Tibial nerve (tissue), 4 donors: ENCODE measurements around the gene INTS7. TPM values are rescaled to one million over a fixed set of nuclear protein-coding genes. Genes with fewer than 3 reads are reported as not detected.

Experiments
- DNase-seq, 2 donors: peaks; one replicate each; pipeline ENCODE4 v3.0.0-alpha.2; 2019; ENCODE audit warnings: low spot score in 2 of 2
- H3K27ac ChIP-seq, 4 donors: fragments of 200-600 bp; sonication (generic) in 3 of 4; one replicate each; pipeline ENCODE4 v1.5.1; 2017 to 2019; ENCODE audit warnings: mild to moderate bottlenecking in 1 of 4
- H3K27me3 ChIP-seq, 2 donors: fragments of 200-600 bp; sonication (generic) in 1 of 2; one replicate each; pipeline versions ENCODE4 v1.5.1 to v1.6.0; 2017 to 2019
- H3K36me3 ChIP-seq, 3 donors: fragments of 200-600 bp; sonication (generic); one replicate each; pipeline ENCODE4 v1.5.1; 2018 to 2019
- H3K4me1 ChIP-seq, 4 donors: fragments of 200-600 bp; sonication (generic) in 3 of 4; one replicate each; pipeline ENCODE4 v1.5.1; 2017 to 2019
- H3K4me3 ChIP-seq, 4 donors: fragments of 200-600 bp; sonication (generic) in 3 of 4; one replicate each; pipeline ENCODE4 v1.5.1; 2017 to 2019; ENCODE audit warnings: mild to moderate bottlenecking in 1 of 4, moderate library complexity in 1 of 4
- H3K9me3 ChIP-seq, 4 donors: fragments of 200-600 bp; sonication (generic) in 3 of 4; one replicate each; pipeline ENCODE4 v1.5.1; 2017 to 2019
- EP300 ChIP-seq, 2 donors: sonication (generic); formaldehyde crosslinking; IDR thresholded peaks; one replicate each; pipeline ENCODE4 v1.6.1; 2017; ENCODE audit warnings: antibody characterized with exemption in 2 of 2, mild to moderate bottlenecking in 1 of 2
- POLR2A ChIP-seq, 2 donors: fragments of 450-650 bp; IDR thresholded peaks; one replicate each; pipeline ENCODE4 v1.6.1; 2017; ENCODE audit warnings: antibody characterized with exemption in 2 of 2, mild to moderate bottlenecking in 2 of 2, moderate library complexity in 2 of 2
- WGBS, 2 donors: methylation state at CpG; one replicate each; pipeline ENCODE4 v1.1.5; 2018; 5-methylcytosine and 5-hydroxymethylcytosine counted together
- total RNA-seq, 4 donors: library from RNA; depleted of rRNA; stranded (reverse); fragments of >200 nt; gene quantifications; one replicate each; pipeline ENCODE4 v1.1.0, GENCODE V29; 2016
- TF ChIP-seq, protein P1 (sequence below), 5 experiments: fragments of 200-600 bp in 3 of 5; fragments of 450-650 bp in 2 of 5; sonication (generic) in 3 of 5; IDR thresholded peaks; one replicate each; pipeline ENCODE4 v1.5.1; 2016 to 2019; ENCODE audit warnings: antibody characterized with exemption in 5 of 5, mild to moderate bottlenecking in 3 of 5, moderate library complexity in 2 of 5

Gene INTS7
- total RNA-seq, 4 donors from 2014 or later = 7.9 to 18.6 (median 9.6) TPM

DNA sequence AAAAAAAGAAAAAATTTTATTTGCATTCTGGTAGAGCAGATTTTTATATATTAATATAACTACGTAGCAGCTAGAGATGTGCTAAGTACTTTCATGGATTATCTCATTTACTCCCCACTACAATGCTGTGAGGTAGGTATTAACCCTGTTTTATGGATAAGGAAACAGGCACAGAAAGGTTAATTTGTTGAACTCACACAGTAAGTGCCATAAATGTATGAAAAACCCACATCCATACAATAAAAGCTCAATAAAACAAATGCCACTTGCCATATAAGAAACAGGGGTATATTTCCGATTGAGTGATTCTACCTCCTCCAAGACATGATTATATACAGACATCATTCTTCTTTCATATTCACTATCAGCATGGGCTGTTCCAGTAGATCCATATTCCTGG is 83.1 kb downstream of the INTS7 start:
- 94 to 95% methylated on average over 2 of the region's 2 CpGs for WGBS, 2 donors
- Histone ChIP-seq H3K36me3 (peaks cover 0 to 24% (median 6%) of the 10 kb centered on the region in 3 donors), H3K9me3 (no peaks in the 10 kb centered on the region), H3K27ac (no peak overlapping the region), H3K4me1 (no peaks in the 10 kb centered on the region), H3K4me3 (no peak overlapping the region), H3K27me3 (no peaks in the 10 kb centered on the region)
- no peak for DNase-seq
- TF ChIP-seq, protein P1, sequence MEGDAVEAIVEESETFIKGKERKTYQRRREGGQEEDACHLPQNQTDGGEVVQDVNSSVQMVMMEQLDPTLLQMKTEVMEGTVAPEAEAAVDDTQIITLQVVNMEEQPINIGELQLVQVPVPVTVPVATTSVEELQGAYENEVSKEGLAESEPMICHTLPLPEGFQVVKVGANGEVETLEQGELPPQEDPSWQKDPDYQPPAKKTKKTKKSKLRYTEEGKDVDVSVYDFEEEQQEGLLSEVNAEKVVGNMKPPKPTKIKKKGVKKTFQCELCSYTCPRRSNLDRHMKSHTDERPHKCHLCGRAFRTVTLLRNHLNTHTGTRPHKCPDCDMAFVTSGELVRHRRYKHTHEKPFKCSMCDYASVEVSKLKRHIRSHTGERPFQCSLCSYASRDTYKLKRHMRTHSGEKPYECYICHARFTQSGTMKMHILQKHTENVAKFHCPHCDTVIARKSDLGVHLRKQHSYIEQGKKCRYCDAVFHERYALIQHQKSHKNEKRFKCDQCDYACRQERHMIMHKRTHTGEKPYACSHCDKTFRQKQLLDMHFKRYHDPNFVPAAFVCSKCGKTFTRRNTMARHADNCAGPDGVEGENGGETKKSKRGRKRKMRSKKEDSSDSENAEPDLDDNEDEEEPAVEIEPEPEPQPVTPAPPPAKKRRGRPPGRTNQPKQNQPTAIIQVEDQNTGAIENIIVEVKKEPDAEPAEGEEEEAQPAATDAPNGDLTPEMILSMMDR (IDR thresholded peaks at IDR 0.05) = no peak
- no peak for TF ChIP-seq EP300 (IDR thresholded peaks at IDR 0.05)
- TF ChIP-seq POLR2A (IDR thresholded peaks at IDR 0.05) = no peak

DNA sequence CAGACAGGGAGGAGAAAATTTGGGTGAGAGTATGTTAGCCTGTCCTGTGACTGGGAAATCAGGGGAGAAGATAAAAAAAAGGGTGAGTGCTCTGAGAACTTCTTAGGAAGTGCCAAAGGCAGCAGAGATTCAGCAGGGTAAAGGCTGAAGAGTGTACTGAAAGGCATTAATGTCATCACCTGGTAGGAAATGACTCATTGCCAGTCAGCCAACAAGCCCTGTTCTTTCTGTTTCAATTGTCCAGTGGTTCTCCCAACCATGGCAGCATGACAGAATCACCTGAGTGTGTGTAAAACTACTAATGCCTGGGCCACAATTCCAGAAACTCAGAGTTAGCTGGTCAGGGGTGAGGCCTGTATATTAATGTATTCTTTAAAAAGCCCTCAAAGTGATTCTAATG is 83.5 kb downstream of the INTS7 start:
- no peak overlapping the region for H3K27ac ChIP-seq
- H3K4me3 ChIP-seq = no peak overlapping the region
- no peaks in the 10 kb centered on the region for H3K9me3 ChIP-seq
- TF ChIP-seq EP300 (IDR thresholded peaks at IDR 0.05) = no peak
- TF ChIP-seq POLR2A (IDR thresholded peaks at IDR 0.05) = no peak
- TF ChIP-seq, protein P1 (IDR thresholded peaks at IDR 0.05) = no peak
- H3K27me3 ChIP-seq = no peaks in the 10 kb centered on the region
- H3K4me1 ChIP-seq = no peaks in the 10 kb centered on the region
- H3K36me3 ChIP-seq = peaks cover 0 to 24% (median 6%) of the 10 kb centered on the region in 3 donors
- DNase-seq = no peak

DNA sequence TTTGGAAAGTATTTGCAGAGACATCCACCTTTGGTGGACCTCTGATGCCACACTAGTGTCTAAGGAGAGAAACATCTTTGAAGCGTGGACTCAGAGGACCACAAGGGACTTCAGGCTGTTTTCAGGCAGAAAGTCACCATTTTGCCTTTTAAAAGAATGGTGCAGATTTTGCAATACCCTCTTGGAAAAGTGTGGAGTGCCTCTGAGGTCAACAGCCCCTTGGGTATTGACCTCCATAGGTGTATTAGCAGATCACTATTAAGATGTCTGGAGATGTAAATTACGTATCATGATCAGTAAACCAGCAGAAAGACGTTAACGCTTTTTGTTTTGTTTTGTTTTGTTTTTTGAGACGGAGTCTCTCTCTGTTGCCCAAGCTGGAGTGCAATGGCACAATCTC is 87.0 kb downstream of the INTS7 start:
- Histone ChIP-seq H3K36me3 (peaks cover 0 to 47% (median 9%) of the 10 kb centered on the region in 3 donors), H3K4me3 (no peak overlapping the region), H3K4me1 (no peaks in the 10 kb centered on the region), H3K27ac (no peak overlapping the region), H3K9me3 (no peaks in the 10 kb centered on the region), H3K27me3 (no peaks in the 10 kb centered on the region)
- TF ChIP-seq, protein P1 (IDR thresholded peaks at IDR 0.05) = no peak
- no peak for TF ChIP-seq EP300 (IDR thresholded peaks at IDR 0.05)
- no peak for TF ChIP-seq POLR2A (IDR thresholded peaks at IDR 0.05)
- no peak for DNase-seq
- 92 to 95% methylated on average over 5 of the region's 5 CpGs for WGBS, 2 donors

DNA sequence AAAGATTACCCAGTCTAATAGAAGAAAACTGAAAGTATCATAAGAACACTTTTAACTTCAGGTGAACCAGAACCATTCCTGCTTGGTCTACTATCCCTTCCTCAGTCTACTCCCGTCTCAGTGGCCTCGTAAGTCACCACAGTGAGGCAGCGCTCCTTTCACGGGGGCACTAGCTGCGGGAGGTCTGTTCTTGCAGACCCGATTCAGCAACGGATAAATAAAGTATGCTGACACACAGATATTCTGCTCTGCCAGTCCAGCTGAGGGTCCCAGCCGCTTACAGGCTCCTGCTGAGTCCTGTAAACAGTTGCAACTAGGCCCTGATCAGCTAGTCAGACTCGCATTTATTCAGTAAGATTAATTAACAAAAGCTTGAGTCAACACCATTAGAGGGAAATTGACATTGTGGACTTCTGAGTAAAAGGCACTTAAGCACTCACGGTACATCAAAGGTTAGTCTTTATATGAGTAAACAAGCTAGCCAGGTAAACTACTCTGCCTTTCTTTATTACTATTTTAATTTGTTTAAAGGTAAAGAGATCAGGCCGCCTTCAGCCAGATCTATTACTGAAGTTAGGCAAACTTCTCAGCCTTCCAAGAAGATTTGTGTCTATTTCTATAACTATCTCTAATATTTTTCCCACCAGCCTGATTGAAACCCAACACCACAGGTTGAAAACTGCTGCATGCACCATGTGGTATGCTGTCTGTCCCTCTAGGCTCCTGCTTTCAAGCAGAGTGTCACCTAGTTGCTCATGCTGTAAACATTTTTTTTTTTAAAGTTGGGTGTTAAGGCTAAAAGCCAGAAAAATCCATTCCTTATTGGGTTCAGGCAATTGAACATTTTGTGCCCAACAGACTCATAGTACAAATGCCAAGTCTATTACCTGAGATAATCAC is 87.7 kb downstream of the INTS7 start:
- DNase-seq = no peak
- Histone ChIP-seq H3K27me3 (no peaks in the 10 kb centered on the region), H3K4me1 (no peaks in the 10 kb centered on the region), H3K4me3 (no peak overlapping the region), H3K9me3 (no peaks in the 10 kb centered on the region), H3K27ac (no peak overlapping the region), H3K36me3 (peaks cover 0 to 49% (median 9%) of the 10 kb centered on the region in 3 donors)
- 61 to 62% methylated on average over 11 of the region's 11 CpGs for WGBS, 2 donors
- no peak for TF ChIP-seq POLR2A (IDR thresholded peaks at IDR 0.05)
- no peak for TF ChIP-seq EP300 (IDR thresholded peaks at IDR 0.05)
- TF ChIP-seq, protein P1 (IDR thresholded peaks at IDR 0.05) = no peak

DNA sequence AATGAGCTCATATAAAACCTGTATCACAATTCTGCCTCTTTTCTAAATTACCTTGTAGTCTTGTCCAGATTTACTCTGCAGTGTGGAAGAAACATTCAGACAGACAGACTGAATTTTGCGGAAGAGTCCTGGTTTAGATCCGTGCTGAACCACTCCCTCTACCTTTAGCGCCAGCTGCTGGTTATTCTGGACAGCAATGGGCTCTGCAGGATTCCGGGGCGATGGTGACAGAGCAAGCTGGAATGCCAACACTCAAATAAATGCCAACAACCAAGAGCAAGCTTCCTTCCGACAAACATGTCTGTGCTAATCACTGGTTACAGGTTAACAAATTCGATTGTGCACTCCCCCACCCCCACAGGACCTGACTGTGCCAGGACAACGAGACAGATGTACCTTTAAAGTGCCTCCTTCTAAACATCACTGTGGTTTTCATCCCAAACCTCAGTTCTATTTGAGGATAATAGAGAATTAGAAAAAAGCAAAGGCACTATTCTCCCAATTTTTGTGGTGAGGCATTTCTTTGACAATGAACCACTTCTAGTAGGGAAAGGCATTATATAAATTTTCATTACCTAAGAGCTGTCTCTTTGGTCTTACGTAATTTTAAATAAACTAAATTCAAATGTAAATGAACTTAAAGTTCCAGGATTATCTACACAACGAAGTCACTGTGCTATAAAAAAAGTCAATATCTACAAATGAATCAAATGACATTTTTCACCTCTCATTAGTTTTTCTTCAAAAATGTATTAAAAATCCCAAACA is 90.4 kb downstream of the INTS7 start:
- Histone ChIP-seq H3K27me3 (no peaks in the 10 kb centered on the region), H3K9me3 (no peaks in the 10 kb centered on the region), H3K36me3 (peaks cover 0 to 48% (median 3%) of the 10 kb centered on the region in 3 donors), H3K4me3 (no peak overlapping the region), H3K27ac (no peak overlapping the region), H3K4me1 (no peaks in the 10 kb centered on the region)
- no peak for DNase-seq
- WGBS, 2 donors = 70 to 74% methylated on average over 10 of the region's 10 CpGs
- TF ChIP-seq EP300 (IDR thresholded peaks at IDR 0.05) (no peak), POLR2A (IDR thresholded peaks at IDR 0.05) (no peak)
- TF ChIP-seq, protein P1 (IDR thresholded peaks at IDR 0.05) = peak in 2 of 5 experiments; percentile 9 to 24
